Right lobe of liver (tissue), 6 donors: ENCODE results near the gene TMEM8B. TPM values are rescaled to one million over a fixed set of nuclear protein-coding genes. Genes with fewer than 3 reads are reported as not detected.
A peak's percentile ranks its signal among the peaks of the same experiment; 100 is the strongest.

Experiments
- ATAC-seq, 4 donors: fragments of 200-7000 bp; cut with Tn5 transposase; one replicate each; pipeline ENCODE4 v1.9.1; 2020; ENCODE audit warnings: mild to moderate bottlenecking in 4 of 4, moderate library complexity in 4 of 4
- DNase-seq, 3 donors: peaks; one replicate each; pipeline ENCODE4 v3.0.0-alpha.2; 2020
- H3K27ac ChIP-seq, 3 donors: fragments of 200-600 bp; one replicate each; pipeline ENCODE4 v1.8.0; 2022
- H3K27me3 ChIP-seq, 2 donors: fragments of 200-600 bp; one replicate each; pipeline ENCODE4 v1.8.0; 2022
- H3K36me3 ChIP-seq, 4 donors: fragments of 200-600 bp; sonication (generic) in 1 of 4; one replicate each; pipeline versions ENCODE4 v1.5.1 to v1.8.0; 2017 to 2022; ENCODE audit warnings: control low read depth in 1 of 4
- H3K4me1 ChIP-seq, 4 donors: fragments of 200-600 bp; sonication (generic) in 1 of 4; one replicate each; pipeline versions ENCODE4 v1.5.1 to v1.8.0; 2017 to 2022; ENCODE audit warnings: control low read depth in 1 of 4
- H3K4me3 ChIP-seq, 3 donors: fragments of 200-600 bp; one replicate each; pipeline ENCODE4 v1.8.0; 2022
- H3K9me3 ChIP-seq, 4 donors: fragments of 200-600 bp; sonication (generic) in 1 of 4; one replicate each; pipeline versions ENCODE4 v1.5.1 to v1.8.0; 2017 to 2022; ENCODE audit warnings: control low read depth in 1 of 4
- CTCF ChIP-seq, 4 donors: fragments of 200-600 bp in 3 of 4; fragments of 450-650 bp in 1 of 4; IDR thresholded peaks; one replicate each; pipeline versions ENCODE4 v1.5.1 to v1.8.0; 2016 to 2022; ENCODE audit warnings: antibody characterized with exemption in 4 of 4, mild to moderate bottlenecking in 2 of 4
- POLR2A ChIP-seq: fragments of 450-650 bp; IDR thresholded peaks from one replicate; pipeline ENCODE4 v1.6.1; 2017; ENCODE audit warnings: antibody characterized with exemption, mild to moderate bottlenecking
- WGBS: methylation state at CpG from one replicate; pipeline ENCODE4 v1.1.6; 2018; ENCODE audit warnings: low coverage, low lambda C conversion rate; ENCODE audit not compliant: insufficient coverage; ENCODE audit errors: missing lambda C conversion rate; 5-methylcytosine and 5-hydroxymethylcytosine counted together
- intact Hi-C, 2 donors: fragments of 100-400 bp; cut with DNase I; formaldehyde crosslinking; loops; one replicate each; pipeline versions ENCODE4 v1.11.2 to v1.14.1; 2022
- total RNA-seq, 6 experiments: library from RNA; depleted of rRNA in 2 of 6; stranded (reverse); fragments of >200 nt in 2 of 6; fragmentation: NEBNext Ultra II Directional in 3 of 6; extraction: Animal tissue kit (Norgen Biotek cat#: 25700) in 3 of 6; gene quantifications; one replicate each; pipeline versions ENCODE4 v1.1.0 to v1.2.4, GENCODE V29; 2016 to 2023
- donor health status: DM: no; HTN: yes; CAD: no.
- donor health status: DM: no; HTN: no; CAD: no.
- donor health status: DM: no; HTN: no; CAD: no.
- donor health status: DM: no; HTN: yes; CAD: no.
- donor health status: DM: no; HTN: yes; CAD: no.

TMEM8B gene
- total RNA-seq, 6 experiments from 2014 or later: 1.7 to 4.7 (median 3.5) TPM

GRCh38 chr9:35903049-35903448, 74.0 kb downstream of the TMEM8B start:
- DNase-seq: no peak
- H3K27me3 ChIP-seq: no peaks in the 10 kb centered on the region
- H3K4me3 ChIP-seq: no peak overlapping the region
- H3K9me3 ChIP-seq: no peaks in the 10 kb centered on the region
- WGBS: 14% methylated on average over 3 of the region's 3 CpGs
- no peak overlapping the region for H3K27ac ChIP-seq
- TF ChIP-seq CTCF (IDR thresholded peaks at IDR 0.05) (peak; percentile 72 to 92 (median 74)), POLR2A (no peak)
- no peaks in the 10 kb centered on the region for H3K36me3 ChIP-seq
- intact Hi-C loops: no loop called here
- ATAC-seq: peak; percentile 27 to 56 (median 36)
- peaks cover 0 to 28% (median 18%) of the 10 kb centered on the region in 4 donors for H3K4me1 ChIP-seq

GRCh38 chr9:35904338-35904737, 75.3 kb downstream of the TMEM8B start:
- no peaks in the 10 kb centered on the region for H3K9me3 ChIP-seq
- H3K36me3 ChIP-seq: no peaks in the 10 kb centered on the region
- no peak overlapping the region for H3K4me3 ChIP-seq
- intact Hi-C loops: no loop called here
- DNase-seq: no peak
- H3K27ac ChIP-seq: no peak overlapping the region
- no CpG with 5 or more reads among the region's 8 CpGs for WGBS
- no peak for ATAC-seq
- no peaks in the 10 kb centered on the region for H3K27me3 ChIP-seq
- TF ChIP-seq CTCF (IDR thresholded peaks at IDR 0.05) (no peak), POLR2A (no peak)
- H3K4me1 ChIP-seq: peaks cover 0 to 41% (median 18%) of the 10 kb centered on the region in 4 donors

GRCh38 chr9:35905051-35905781, 76.2 kb downstream of the TMEM8B start:
- no peak for TF ChIP-seq CTCF (IDR thresholded peaks at IDR 0.05)
- no peak for TF ChIP-seq POLR2A
- Histone ChIP-seq H3K27ac (peak overlapping the region; percentile 58 to 67 (median 66)), H3K9me3 (no peaks in the 10 kb centered on the region), H3K27me3 (no peaks in the 10 kb centered on the region), H3K4me3 (no peak overlapping the region), H3K36me3 (no peaks in the 10 kb centered on the region), H3K4me1 (peaks cover 0 to 41% (median 18%) of the 10 kb centered on the region in 4 donors)
- intact Hi-C loops: loop anchor here in 1 of 2 donors (5.0 kb wide), 1 partner anchor 37 kb away; no protein-coding TSS in a partner anchor
- WGBS: 68% methylated on average over 3 of the region's 8 CpGs
- ATAC-seq: no peak
- DNase-seq: no peak

- H3K36me3 ChIP-seq: no peaks in the 10 kb centered on the region
- no peaks in the 10 kb centered on the region for H3K27me3 ChIP-seq
- peak within 1 kb of the TSS; percentile 66 to 69 (median 67) for H3K27ac ChIP-seq
- peak; percentile 72 to 82 (median 78) for ATAC-seq
- peaks cover 0 to 47% (median 18%) of the 10 kb centered on the region in 4 donors for H3K4me1 ChIP-seq
- WGBS: 57% methylated on average over 7 of the region's 30 CpGs
- H3K9me3 ChIP-seq: no peaks in the 10 kb centered on the region
- peak; percentile 93 to 96 (median 95) for DNase-seq
- intact Hi-C loops: loop anchor here in 1 of 2 donors (5.0 kb wide), 1 partner anchor 36 kb away; no protein-coding TSS in a partner anchor
- TF ChIP-seq POLR2A: peak; percentile 43
- TF ChIP-seq CTCF (IDR thresholded peaks at IDR 0.05): no peak
- H3K4me3 ChIP-seq: peak within 1 kb of the TSS in 1 of 3 donors; percentile 26
Measured at GRCh38 chr9:35905912-35906679, 77.1 kb downstream of the TMEM8B start, which contains the start of gene HRCT1. Gene HRCT1, plus strand, starts transcription at chr9:35906202. Its CDS starts 86 bp downstream, at chr9:35906288.
